Prostate gland (tissue), 2 donors: Measurements from ENCODE around the gene WNT3. TPM values are rescaled to one million over a fixed set of nuclear protein-coding genes. Genes with fewer than 3 reads are reported as not detected.

ENCODE experiments used
- DNase-seq: peaks from one replicate; pipeline ENCODE4 v3.0.0-alpha.2; 2019; ENCODE audit warnings: low spot score
- H3K27ac ChIP-seq, 2 donors: fragments of 200-600 bp; sonication (generic); 2 replicates each; pipeline ENCODE4 v1.5.1; 2017 to 2019
- H3K27me3 ChIP-seq: fragments of 200-600 bp; sonication (generic); replicated peaks from 2 replicates; pipeline ENCODE4 v1.5.1; 2019; ENCODE audit not compliant: insufficient read depth
- H3K36me3 ChIP-seq, 2 donors: fragments of 200-600 bp; sonication (generic); 1 replicate in 1 of 2; 2 replicates in 1 of 2; pipeline versions ENCODE4 v1.5.1 to v1.8.1; 2017 to 2019
- H3K4me1 ChIP-seq: fragments of 200-600 bp; sonication (generic); replicated peaks from 2 replicates; pipeline ENCODE4 v1.5.1; 2019
- H3K4me3 ChIP-seq, 2 donors: fragments of 200-600 bp; sonication (generic); 2 replicates each; pipeline ENCODE4 v1.5.1; 2017 to 2019
- H3K9me3 ChIP-seq: fragments of 200-600 bp; sonication (generic); 2 replicates; pipeline ENCODE4 v1.5.1; 2017
- CTCF ChIP-seq, 4 experiments: fragments of 200-600 bp in 2 of 4; fragments of 450-650 bp in 2 of 4; sonication (generic) in 2 of 4; IDR thresholded peaks; 1 replicate in 3 of 4; 2 replicates in 1 of 4; pipeline ENCODE4 v1.5.1; 2016 to 2019; ENCODE audit warnings: antibody characterized with exemption in 4 of 4, mild to moderate bottlenecking in 2 of 4, moderate library complexity in 2 of 4
- POLR2A ChIP-seq: fragments of 450-650 bp; IDR thresholded peaks from one replicate; pipeline ENCODE4 v1.6.1; 2016; ENCODE audit warnings: antibody characterized with exemption, mild to moderate bottlenecking
- POLR2AphosphoS5 ChIP-seq: sonication (generic); formaldehyde crosslinking; IDR thresholded peaks from one replicate; pipeline ENCODE4 v1.6.1; 2017; ENCODE audit warnings: antibody characterized with exemption
- WGBS: methylation state at CpG from one replicate; pipeline ENCODE4 v1.1.5; 2018; 5-methylcytosine and 5-hydroxymethylcytosine counted together
- intact Hi-C: fragments of 100-400 bp; cut with DNase I; formaldehyde crosslinking; loops from one replicate; pipeline ENCODE4 v1.14.2; 2022
- total RNA-seq, 2 donors: library from RNA; depleted of rRNA; stranded (reverse); fragments of >200 nt; gene quantifications; one replicate each; pipeline ENCODE4 v1.1.0, GENCODE V29; 2016

The WNT3 gene
- total RNA-seq, 2 donors from 2014 or later: 2.0 to 7.7 TPM

GRCh38 chr17:46791531-46791930 lies 27.0 kb downstream of the WNT3 start:
- no peak overlapping the region for H3K4me3 ChIP-seq
- TF ChIP-seq POLR2A (no peak), POLR2AphosphoS5 (no peak), CTCF (IDR thresholded peaks at IDR 0.05) (no peak)
- no peak for DNase-seq
- no peak overlapping the region for H3K27ac ChIP-seq
- intact Hi-C loops: no loop called here
- 56% methylated on average over 5 of the region's 5 CpGs for WGBS
- H3K4me1 ChIP-seq: no peaks in the 10 kb centered on the region
- H3K36me3 ChIP-seq: no peaks in the 10 kb centered on the region
- no peaks in the 10 kb centered on the region for H3K27me3 ChIP-seq
- no peaks in the 10 kb centered on the region for H3K9me3 ChIP-seq

GRCh38 chr17:46790216-46790615 lies 28.3 kb downstream of the WNT3 start:
- intact Hi-C loops: no loop called here
- no peak overlapping the region for H3K4me3 ChIP-seq
- H3K4me1 ChIP-seq: no peaks in the 10 kb centered on the region
- no peak for TF ChIP-seq POLR2AphosphoS5
- TF ChIP-seq POLR2A: no peak
- no peak for TF ChIP-seq CTCF (IDR thresholded peaks at IDR 0.05)
- H3K36me3 ChIP-seq: no peaks in the 10 kb centered on the region
- no peaks in the 10 kb centered on the region for H3K27me3 ChIP-seq
- 68% methylated on average over 3 of the region's 3 CpGs for WGBS
- no peaks in the 10 kb centered on the region for H3K9me3 ChIP-seq
- no peak for DNase-seq
- no peak overlapping the region for H3K27ac ChIP-seq

GRCh38 chr17:46789610-46790009 lies 28.9 kb downstream of the WNT3 start:
- no peak for DNase-seq
- H3K36me3 ChIP-seq: no peaks in the 10 kb centered on the region
- no peak for TF ChIP-seq POLR2A
- TF ChIP-seq CTCF (IDR thresholded peaks at IDR 0.05): no peak
- TF ChIP-seq POLR2AphosphoS5: no peak
- H3K4me3 ChIP-seq: no peak overlapping the region
- no peak overlapping the region for H3K27ac ChIP-seq
- 92% methylated on average over 8 of the region's 8 CpGs for WGBS
- intact Hi-C loops: loop anchor here (10.0 kb wide), 1 partner anchor 65 kb away; no protein-coding TSS in a partner anchor
- no peaks in the 10 kb centered on the region for H3K4me1 ChIP-seq
- no peaks in the 10 kb centered on the region for H3K9me3 ChIP-seq
- H3K27me3 ChIP-seq: no peaks in the 10 kb centered on the region

- Histone ChIP-seq H3K27ac (no peak overlapping the region), H3K36me3 (no peaks in the 10 kb centered on the region), H3K9me3 (no peaks in the 10 kb centered on the region), H3K4me3 (no peak overlapping the region), H3K4me1 (no peaks in the 10 kb centered on the region), H3K27me3 (no peaks in the 10 kb centered on the region)
- no peak for DNase-seq
- TF ChIP-seq CTCF (IDR thresholded peaks at IDR 0.05) (no peak), POLR2A (no peak), POLR2AphosphoS5 (no peak)
- WGBS: 91% methylated on average over 6 of the region's 7 CpGs
- intact Hi-C loops: loop anchor here (10.0 kb wide), 1 partner anchor 64 kb away; no protein-coding TSS in a partner anchor
These were observed 29.7 kb downstream of the WNT3 start for GRCh38 chr17:46788796-46789195.

- Histone ChIP-seq H3K27me3 (no peaks in the 10 kb centered on the region), H3K4me1 (no peaks in the 10 kb centered on the region), H3K27ac (no peak overlapping the region), H3K4me3 (no peak overlapping the region), H3K36me3 (no peaks in the 10 kb centered on the region), H3K9me3 (no peaks in the 10 kb centered on the region)
- TF ChIP-seq CTCF (IDR thresholded peaks at IDR 0.05): no peak
- no peak for TF ChIP-seq POLR2A
- TF ChIP-seq POLR2AphosphoS5: no peak
- 90% methylated on average over 5 of the region's 5 CpGs for WGBS
- DNase-seq: no peak
- intact Hi-C loops: loop anchor here (10.0 kb wide), 1 partner anchor 63 kb away; no protein-coding TSS in a partner anchor
These were observed 30.2 kb downstream of the WNT3 start for GRCh38 chr17:46788300-46788699.
